ENCODE data around the gene ATP5ME. TPM values are rescaled to one million over a fixed set of nuclear protein-coding genes. Genes with fewer than 3 reads are reported as not detected.

The ATP5ME gene
- total and polyA plus RNA-seq, 4 experiments from 2014 or later, result 137 to 542 (median 285) TPM

DNA sequence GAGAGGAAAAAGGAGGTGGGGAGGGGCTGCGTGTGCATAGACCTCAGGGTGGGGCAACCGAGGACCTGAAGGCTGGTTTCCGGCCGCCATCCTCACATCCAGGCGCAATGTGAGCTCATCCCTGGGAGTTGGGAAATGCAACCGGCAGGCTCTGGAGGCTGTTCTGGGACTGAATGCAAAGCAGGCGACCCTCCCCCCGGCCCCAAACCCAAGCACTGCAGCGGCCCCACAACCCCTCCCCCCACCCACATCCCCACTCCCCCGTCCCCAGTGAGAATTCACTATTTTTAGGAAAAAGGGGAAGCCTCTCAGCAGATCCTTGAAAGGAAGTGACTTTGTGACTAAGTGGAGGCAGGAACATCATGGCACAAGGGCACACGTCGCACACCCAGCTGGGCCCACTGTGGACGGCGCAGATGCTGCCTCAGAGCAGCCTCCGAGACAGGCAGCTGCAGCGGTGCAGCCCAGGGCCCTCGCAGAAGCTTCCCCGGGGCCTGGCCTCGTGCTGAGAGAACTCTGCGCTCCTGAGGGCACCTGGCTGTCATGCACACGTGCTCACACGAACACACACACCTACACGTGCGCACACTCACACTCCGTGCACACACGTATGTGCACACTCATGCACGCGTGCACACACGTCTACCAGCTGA lies 50.0 kb downstream of the ATP5ME start:
- intact Hi-C loops (cut with micrococcal nuclease), result no loop called here
- Mint-ChIP-seq H3K27ac (no peak overlapping the region), H3K27me3 (peaks cover 9% of the 10 kb centered on the region in 2 donors), H3K9me3 (peaks cover 0 to 2% (median 0%) of the 10 kb centered on the region in 8 donors), H3K4me1 (no peaks in the 10 kb centered on the region), H3K36me3 (no peaks in the 10 kb centered on the region), H3K4me3 (no peak overlapping the region)
- H3K36me3 ChIP-seq (ENCODE audit: insufficient read depth, low read length), result no peaks in the 10 kb centered on the region
- POLR2A ChIA-PET (ENCODE audit: partially characterized antibody), result no interaction called here
- H3K27ac ChIP-seq (ENCODE audit: low read depth, low read length), result no peak overlapping the region
- no peaks in the 10 kb centered on the region for H3K27me3 ChIP-seq (ENCODE audit: insufficient read depth, low read length)
- no peaks in the 10 kb centered on the region for H3K9me3 ChIP-seq (ENCODE audit: control insufficient read depth in 1 of 2, low read length in 2 of 2)
- no peak overlapping the region for H3K4me3 ChIP-seq (ENCODE audit: low read length in 2 of 2)
- CTCF ChIA-PET (ENCODE audit: partially characterized antibody), result no interaction called here
- no peaks in the 10 kb centered on the region for H3K4me1 ChIP-seq (ENCODE audit: insufficient read depth, low read length)
- no peak for DNase-seq

DNA sequence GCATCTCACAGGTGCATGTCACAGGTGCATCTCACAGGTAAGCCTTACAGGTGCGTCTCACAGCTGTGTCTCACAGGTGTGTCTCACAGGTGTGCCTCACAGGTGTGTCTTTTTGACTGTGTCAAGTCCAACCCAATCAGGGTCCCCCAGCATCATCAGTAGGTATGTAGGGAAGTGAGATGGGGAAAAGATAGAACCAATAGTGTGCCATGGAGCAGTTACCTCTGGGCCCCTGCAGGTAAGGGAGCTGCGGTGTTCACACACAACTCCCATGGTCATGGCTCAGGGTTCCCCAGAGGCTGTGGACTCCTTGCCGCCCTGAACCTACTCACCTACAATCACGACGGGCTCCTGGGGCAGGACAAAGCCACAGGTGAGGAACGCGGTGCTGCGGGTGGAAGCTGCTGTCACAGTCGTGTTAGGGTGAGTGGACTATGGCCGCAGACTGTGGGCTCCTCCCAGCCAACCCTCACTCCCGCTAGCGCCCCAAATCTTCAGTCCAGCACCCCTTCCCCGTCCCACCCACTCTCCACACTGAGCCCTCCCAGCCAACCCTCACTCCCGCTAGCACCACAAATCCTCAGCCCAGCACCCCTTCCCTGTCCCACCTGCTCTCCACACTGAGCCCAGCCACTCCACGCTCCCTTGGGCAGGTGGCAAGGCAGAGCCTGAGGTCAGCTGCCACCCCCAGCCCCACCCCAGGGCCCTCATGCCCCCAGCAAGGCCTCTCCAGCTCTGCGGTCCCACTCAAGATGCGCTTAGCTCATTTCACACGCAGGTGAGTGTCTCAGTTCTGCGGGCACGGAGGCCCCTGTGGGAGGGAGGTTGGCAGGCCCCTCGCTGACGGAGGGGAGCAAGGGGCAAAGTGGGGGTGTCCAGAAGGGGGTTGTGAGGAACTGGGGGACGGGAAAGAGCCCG lies 50.8 kb downstream of the ATP5ME start:
- H3K36me3 ChIP-seq (ENCODE audit: insufficient read depth, low read length), result no peaks in the 10 kb centered on the region
- Mint-ChIP-seq H3K36me3 (no peaks in the 10 kb centered on the region), H3K27ac (no peak overlapping the region), H3K27me3 (peaks cover 9% of the 10 kb centered on the region in 2 donors), H3K9me3 (peaks cover 0 to 2% (median 0%) of the 10 kb centered on the region in 8 donors), H3K4me1 (no peaks in the 10 kb centered on the region), H3K4me3 (no peak overlapping the region)
- H3K9me3 ChIP-seq (ENCODE audit: control insufficient read depth in 1 of 2, low read length in 2 of 2), result no peaks in the 10 kb centered on the region
- POLR2A ChIA-PET (ENCODE audit: partially characterized antibody), result no interaction called here
- H3K27me3 ChIP-seq (ENCODE audit: insufficient read depth, low read length), result no peaks in the 10 kb centered on the region
- H3K4me3 ChIP-seq (ENCODE audit: low read length in 2 of 2), result no peak overlapping the region
- H3K27ac ChIP-seq (ENCODE audit: low read depth, low read length), result no peak overlapping the region
- H3K4me1 ChIP-seq (ENCODE audit: insufficient read depth, low read length), result no peaks in the 10 kb centered on the region
- DNase-seq, result no peak
- intact Hi-C loops (cut with micrococcal nuclease), result no loop called here
- CTCF ChIA-PET (ENCODE audit: partially characterized antibody), result no interaction called here

Other genes starting within 250 kb of the ATP5ME start
- 10 to 100 TPM; 67.7 to 73.4 TPM for gene ZNF721, start 175.1 kb downstream of the ATP5ME start, total RNA-seq
- 10 to 100 TPM; 30.8 to 40.4 TPM for gene ZNF721, start 175.1 kb downstream of the ATP5ME start, polyA plus RNA-seq
- gene PIGG, start 175.1 kb downstream of the ATP5ME start, total RNA-seq, result 100 to 1,000 TPM in 1 of 2 experiments, 10 to 100 TPM in 1; 97.3 to 105 TPM
- gene PIGG, start 175.1 kb downstream of the ATP5ME start, polyA plus RNA-seq, result 10 to 100 TPM; 15.5 to 27.8 TPM
- not detected for gene TMEM271, start 98.0 kb downstream of the ATP5ME start, total RNA-seq
- gene TMEM271, start 98.0 kb downstream of the ATP5ME start, polyA plus RNA-seq, result not detected
- 10 to 100 TPM; 15.4 to 17.6 TPM for gene PDE6B, start 48.7 kb downstream of the ATP5ME start, total RNA-seq
- 10 to 100 TPM; 15.3 to 16.0 TPM for gene PDE6B, start 48.7 kb downstream of the ATP5ME start, polyA plus RNA-seq
- gene MYL5, start 266 bp upstream of the ATP5ME start, total RNA-seq, result 10 to 100 TPM; 12.1 to 15.4 TPM
- gene MYL5, start 266 bp upstream of the ATP5ME start, polyA plus RNA-seq, result 1 to 10 TPM; 2.1 to 3.2 TPM
- gene SLC49A3, start 14.9 kb upstream of the ATP5ME start, total RNA-seq, result 1 to 10 TPM; 1.0 to 1.7 TPM
- gene SLC49A3, start 14.9 kb upstream of the ATP5ME start, polyA plus RNA-seq, result not detected
- 10 to 100 TPM; 66.1 to 73.8 TPM for gene PCGF3, start 31.6 kb upstream of the ATP5ME start, total RNA-seq
- 1 to 10 TPM; 2.9 to 5.0 TPM for gene PCGF3, start 31.6 kb upstream of the ATP5ME start, polyA plus RNA-seq
- gene CPLX1, start 151.9 kb upstream of the ATP5ME start, total RNA-seq, result 1 to 10 TPM in 1 of 2 experiments, under 1 TPM in 1; 0.64 to 1.5 TPM
- gene CPLX1, start 151.9 kb upstream of the ATP5ME start, polyA plus RNA-seq, result under 1 TPM in 1 of 2 donors, not detected in 1; 0.26 TPM

Data from CD4-positive, alpha-beta memory T cell (primary cell).